ENCODE results near the gene CHAD. TPM values are rescaled to one million over a fixed set of nuclear protein-coding genes. Genes with fewer than 3 reads are reported as not detected.

The CHAD gene
- total RNA-seq, 2 donors from 2014 or later: 8.8 to 13.2 TPM

GRCh38 chr17:50471009-50471905 lies 2.6 kb upstream of the CHAD start:
- Histone ChIP-seq H3K27ac (no peak overlapping the region), H3K27me3 (no peaks in the 10 kb centered on the region), H3K9me3 (no peaks in the 10 kb centered on the region), H3K4me1 (peaks cover 34% of the 10 kb centered on the region), H3K4me3 (no peak overlapping the region), H3K36me3 (replicated peaks in 1 of 2; ENCODE audit: insufficient read depth in 1 of 2, low read depth in 2 of 2) (no peaks in the 10 kb centered on the region)
- TF ChIP-seq, protein P1, sequence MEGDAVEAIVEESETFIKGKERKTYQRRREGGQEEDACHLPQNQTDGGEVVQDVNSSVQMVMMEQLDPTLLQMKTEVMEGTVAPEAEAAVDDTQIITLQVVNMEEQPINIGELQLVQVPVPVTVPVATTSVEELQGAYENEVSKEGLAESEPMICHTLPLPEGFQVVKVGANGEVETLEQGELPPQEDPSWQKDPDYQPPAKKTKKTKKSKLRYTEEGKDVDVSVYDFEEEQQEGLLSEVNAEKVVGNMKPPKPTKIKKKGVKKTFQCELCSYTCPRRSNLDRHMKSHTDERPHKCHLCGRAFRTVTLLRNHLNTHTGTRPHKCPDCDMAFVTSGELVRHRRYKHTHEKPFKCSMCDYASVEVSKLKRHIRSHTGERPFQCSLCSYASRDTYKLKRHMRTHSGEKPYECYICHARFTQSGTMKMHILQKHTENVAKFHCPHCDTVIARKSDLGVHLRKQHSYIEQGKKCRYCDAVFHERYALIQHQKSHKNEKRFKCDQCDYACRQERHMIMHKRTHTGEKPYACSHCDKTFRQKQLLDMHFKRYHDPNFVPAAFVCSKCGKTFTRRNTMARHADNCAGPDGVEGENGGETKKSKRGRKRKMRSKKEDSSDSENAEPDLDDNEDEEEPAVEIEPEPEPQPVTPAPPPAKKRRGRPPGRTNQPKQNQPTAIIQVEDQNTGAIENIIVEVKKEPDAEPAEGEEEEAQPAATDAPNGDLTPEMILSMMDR (IDR thresholded peaks at IDR 0.05): no peak
- no peak for TF ChIP-seq POLR2A (IDR thresholded peaks at IDR 0.05)
- no peak for ATAC-seq
- WGBS, 2 donors: 81 to 89% methylated on average over 17 to 22 of the region's 22 CpGs
- intact Hi-C loops (cut with DNase I): loop anchor here (10.0 kb wide), 1 partner anchor 106 kb away; no protein-coding TSS in a partner anchor
- no peak for DNase-seq

DNA sequence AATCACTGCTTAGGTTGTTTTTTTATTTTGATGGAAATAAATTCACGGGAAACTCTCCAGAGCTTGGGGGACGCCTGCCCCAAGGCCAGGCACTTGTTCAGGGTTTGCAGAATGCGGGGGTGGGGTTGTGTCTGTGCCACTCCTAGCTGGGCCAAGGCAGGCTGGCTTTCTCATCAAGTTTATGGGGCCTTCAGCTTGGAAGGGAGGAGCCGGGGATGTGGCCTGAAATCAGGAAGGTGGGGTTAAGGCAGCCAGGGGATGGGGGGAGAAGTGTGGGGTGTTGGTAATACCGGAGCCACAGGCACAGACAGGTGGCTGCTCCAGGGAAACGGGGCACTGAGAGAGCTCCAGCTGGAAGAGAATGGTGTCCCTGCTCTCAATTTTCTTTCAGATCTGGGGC lies 1.7 kb upstream of the CHAD start:
- intact Hi-C loops (cut with DNase I): loop anchor here (10.0 kb wide), 1 partner anchor 106 kb away; no protein-coding TSS in a partner anchor
- WGBS, 2 donors: 63 to 69% methylated on average over 6 of the region's 6 CpGs
- TF ChIP-seq POLR2A (IDR thresholded peaks at IDR 0.05): no peak
- TF ChIP-seq, protein P1 (IDR thresholded peaks at IDR 0.05): no peak
- Histone ChIP-seq H3K4me3 (no peak overlapping the region), H3K9me3 (no peaks in the 10 kb centered on the region), H3K27ac (no peak overlapping the region), H3K27me3 (no peaks in the 10 kb centered on the region), H3K4me1 (peaks cover 31% of the 10 kb centered on the region), H3K36me3 (replicated peaks in 1 of 2; ENCODE audit: insufficient read depth in 1 of 2, low read depth in 2 of 2) (no peaks in the 10 kb centered on the region)
- DNase-seq (no peak), ATAC-seq (no peak)

- no peaks in the 10 kb centered on the region for H3K36me3 ChIP-seq (replicated peaks in 1 of 2; ENCODE audit: insufficient read depth in 1 of 2, low read depth in 2 of 2)
- H3K4me3 ChIP-seq: no peak overlapping the region
- H3K27me3 ChIP-seq: no peaks in the 10 kb centered on the region
- intact Hi-C loops (cut with DNase I): loop anchor here (10.0 kb wide), 1 partner anchor 105 kb away; no protein-coding TSS in a partner anchor
- no peak for TF ChIP-seq POLR2A (IDR thresholded peaks at IDR 0.05)
- TF ChIP-seq, protein P1 (IDR thresholded peaks at IDR 0.05): no peak
- H3K9me3 ChIP-seq: no peaks in the 10 kb centered on the region
- peaks cover 26% of the 10 kb centered on the region for H3K4me1 ChIP-seq
- DNase-seq (no peak), ATAC-seq (no peak)
- WGBS, 2 donors: 73 to 86% methylated on average over 16 to 17 of the region's 19 CpGs
- no peak overlapping the region for H3K27ac ChIP-seq
These were observed 1.1 kb upstream of the CHAD start for GRCh38 chr17:50469671-50470305.

DNA sequence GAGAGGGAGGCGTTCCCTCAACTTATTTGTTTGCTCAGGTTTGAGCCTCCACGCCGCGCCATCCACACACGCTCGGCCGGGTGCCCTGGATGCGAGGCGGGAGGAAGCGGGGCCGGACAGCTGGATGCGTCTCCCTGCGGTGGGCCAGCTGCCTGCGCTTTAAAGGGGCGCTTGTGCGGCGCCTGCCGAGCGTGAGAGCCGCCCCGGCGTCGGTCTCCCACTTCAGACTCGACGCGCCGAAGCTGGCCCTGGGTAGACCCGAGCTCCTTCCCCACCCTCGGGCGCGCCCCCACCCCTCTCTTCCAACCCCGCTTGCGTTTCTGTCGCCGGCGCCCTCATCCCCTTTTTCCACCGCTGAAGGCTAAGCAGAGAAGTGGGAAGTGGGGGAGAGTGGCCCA lies 527 bp upstream of the CHAD start:
- H3K27me3 ChIP-seq: no peaks in the 10 kb centered on the region
- H3K4me1 ChIP-seq: peaks cover 20% of the 10 kb centered on the region
- intact Hi-C loops (cut with DNase I): no loop called here
- DNase-seq: no peak
- H3K27ac ChIP-seq: no peak overlapping the region
- no peaks in the 10 kb centered on the region for H3K9me3 ChIP-seq
- ATAC-seq: no peak
- H3K4me3 ChIP-seq: no peak overlapping the region
- no peak for TF ChIP-seq POLR2A (IDR thresholded peaks at IDR 0.05)
- TF ChIP-seq, protein P1 (IDR thresholded peaks at IDR 0.05): no peak
- H3K36me3 ChIP-seq (replicated peaks in 1 of 2; ENCODE audit: insufficient read depth in 1 of 2, low read depth in 2 of 2): no peaks in the 10 kb centered on the region
- WGBS, 2 donors: 22 to 77% methylated on average over 19 to 20 of the region's 37 CpGs

Data from body of pancreas (tissue), 4 donors.